DND-41 (cell line): Measurements from ENCODE around the gene CSRNP3.

ENCODE experiments used
- ATAC-seq: fragments of 200-7000 bp; cut with Tn5 transposase; 3 replicates; pipeline ENCODE4 v1.9.1; 2021; ENCODE audit warnings: low read depth; ENCODE audit not compliant: insufficient read depth
- DNase-seq: peaks from one replicate; pipeline ENCODE4 v3.0.0-alpha.2; 2020
- H2AFZ ChIP-seq: 2 replicates; pipeline ENCODE4 v1.6.0; 2012; ENCODE audit warnings: low read depth, low read length
- H3K27ac ChIP-seq: 2 replicates; pipeline ENCODE4 v1.5.1; 2012; ENCODE audit warnings: low read length, inconsistent platforms
- H3K27me3 ChIP-seq: fragments of 200-600 bp; sonication (generic); 2 replicates; pipeline ENCODE4 v1.6.0; 2012; ENCODE audit warnings: low read length, mild to moderate bottlenecking, inconsistent platforms; ENCODE audit not compliant: insufficient read depth, poor library complexity
- H3K36me3 ChIP-seq: 2 replicates; pipeline ENCODE4 v1.5.1; 2012; ENCODE audit warnings: low read length, inconsistent platforms; ENCODE audit not compliant: insufficient read depth
- H3K4me1 ChIP-seq: 2 replicates; pipeline ENCODE4 v1.5.1; 2012; ENCODE audit warnings: mild to moderate bottlenecking, low read length; ENCODE audit not compliant: insufficient read depth
- H3K4me2 ChIP-seq: 2 replicates; pipeline ENCODE4 v1.6.0; 2012; ENCODE audit warnings: mild to moderate bottlenecking, moderate library complexity, low read length, inconsistent platforms; ENCODE audit not compliant: insufficient read depth
- H3K4me3 ChIP-seq, 2 experiments: fragments of 200-600 bp in 1 of 2; shearing (Covaris generic) in 1 of 2; 2 replicates each; pipeline ENCODE4 v1.5.1; 2012 to 2016; ENCODE audit warnings: inconsistent platforms in 2 of 2, low read length in 2 of 2, mild to moderate bottlenecking in 2 of 2, low read depth in 1 of 2, moderate library complexity in 1 of 2
- H3K79me2 ChIP-seq: 2 replicates; pipeline ENCODE4 v1.6.0; 2012; ENCODE audit warnings: low read length, inconsistent platforms; ENCODE audit not compliant: insufficient read depth
- H3K9ac ChIP-seq: 2 replicates; pipeline ENCODE4 v1.6.0; 2012; ENCODE audit warnings: low read depth, mild to moderate bottlenecking, inconsistent platforms, low read length, moderate library complexity
- H3K9me3 ChIP-seq: 2 replicates; pipeline ENCODE4 v1.5.1; 2012; ENCODE audit warnings: low read length, moderate library complexity, mild to moderate bottlenecking, inconsistent platforms; ENCODE audit not compliant: insufficient read depth, severe bottlenecking
- H4K20me1 ChIP-seq: 2 replicates; pipeline ENCODE4 v1.6.0; 2012; ENCODE audit warnings: low read length; ENCODE audit not compliant: insufficient read depth
- EZH2 ChIP-seq: IDR thresholded peaks from 3 replicates; pipeline ENCODE4 v1.6.1; 2012; ENCODE audit warnings: borderline replicate concordance, low read depth, mild to moderate bottlenecking, moderate library complexity, low read length, inconsistent platforms; ENCODE audit not compliant: severe bottlenecking
- TF ChIP-seq, protein P1 (sequence below): IDR thresholded peaks from 2 replicates; pipeline ENCODE4 v1.5.1; 2012; ENCODE audit warnings: borderline replicate concordance, low read length, moderate library complexity, mild to moderate bottlenecking; ENCODE audit not compliant: poor library complexity, severe bottlenecking; ENCODE audit errors: extremely low read depth

The CSRNP3 gene

DNA sequence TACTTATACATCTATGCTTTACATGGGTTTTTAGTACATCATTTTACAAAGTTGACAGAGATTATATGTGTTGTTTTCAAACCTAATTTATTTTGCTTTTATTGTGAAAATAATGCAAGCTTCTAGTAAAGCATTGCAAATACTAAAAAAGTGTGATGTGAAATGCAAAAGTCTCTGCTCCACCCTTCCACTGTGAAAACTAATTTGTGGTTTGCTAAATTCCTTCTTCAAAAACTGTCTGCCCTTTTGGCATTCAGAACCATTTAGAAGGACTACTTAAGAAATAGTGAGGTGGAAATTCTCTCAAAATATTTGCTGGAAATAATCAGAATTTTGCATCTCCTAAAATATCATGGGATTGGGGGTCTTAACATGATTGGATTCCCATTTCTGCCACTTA lies 78.4 kb downstream of the CSRNP3 start:
- Histone ChIP-seq H3K4me2 (no peak overlapping the region), H3K36me3 (no peaks in the 10 kb centered on the region), H3K27ac (no peak overlapping the region), H4K20me1 (no peaks in the 10 kb centered on the region), H3K79me2 (no peaks in the 10 kb centered on the region), H3K4me3 (no peak overlapping the region), H2AFZ (no peak overlapping the region), H3K27me3 (no peaks in the 10 kb centered on the region), H3K4me1 (no peaks in the 10 kb centered on the region), H3K9me3 (no peaks in the 10 kb centered on the region), H3K9ac (no peak overlapping the region)
- no peak for TF ChIP-seq EZH2
- TF ChIP-seq, protein P1, sequence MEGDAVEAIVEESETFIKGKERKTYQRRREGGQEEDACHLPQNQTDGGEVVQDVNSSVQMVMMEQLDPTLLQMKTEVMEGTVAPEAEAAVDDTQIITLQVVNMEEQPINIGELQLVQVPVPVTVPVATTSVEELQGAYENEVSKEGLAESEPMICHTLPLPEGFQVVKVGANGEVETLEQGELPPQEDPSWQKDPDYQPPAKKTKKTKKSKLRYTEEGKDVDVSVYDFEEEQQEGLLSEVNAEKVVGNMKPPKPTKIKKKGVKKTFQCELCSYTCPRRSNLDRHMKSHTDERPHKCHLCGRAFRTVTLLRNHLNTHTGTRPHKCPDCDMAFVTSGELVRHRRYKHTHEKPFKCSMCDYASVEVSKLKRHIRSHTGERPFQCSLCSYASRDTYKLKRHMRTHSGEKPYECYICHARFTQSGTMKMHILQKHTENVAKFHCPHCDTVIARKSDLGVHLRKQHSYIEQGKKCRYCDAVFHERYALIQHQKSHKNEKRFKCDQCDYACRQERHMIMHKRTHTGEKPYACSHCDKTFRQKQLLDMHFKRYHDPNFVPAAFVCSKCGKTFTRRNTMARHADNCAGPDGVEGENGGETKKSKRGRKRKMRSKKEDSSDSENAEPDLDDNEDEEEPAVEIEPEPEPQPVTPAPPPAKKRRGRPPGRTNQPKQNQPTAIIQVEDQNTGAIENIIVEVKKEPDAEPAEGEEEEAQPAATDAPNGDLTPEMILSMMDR = no peak
- DNase-seq = no peak
- ATAC-seq = no peak

DNA sequence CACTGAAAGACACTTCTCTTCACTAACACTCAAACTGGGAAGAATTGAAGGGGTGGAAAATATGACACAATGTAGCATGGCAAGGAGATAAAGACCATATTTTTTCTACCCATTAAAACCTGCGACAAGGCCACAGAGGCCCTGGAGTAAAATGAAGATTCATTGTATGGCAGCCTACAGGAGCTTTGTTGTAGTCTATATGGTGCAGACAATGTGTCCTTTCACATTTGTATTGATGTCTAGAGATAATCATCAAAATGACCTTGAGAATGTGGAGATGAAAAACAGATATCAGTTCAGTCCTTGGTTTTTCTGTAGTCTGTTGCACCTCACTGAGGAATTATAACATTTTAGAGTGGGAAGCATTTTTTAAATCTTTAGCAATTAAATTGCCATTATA lies 80.1 kb downstream of the CSRNP3 start:
- no peak overlapping the region for H2AFZ ChIP-seq
- TF ChIP-seq, protein P1 = no peak
- no peak for TF ChIP-seq EZH2
- H3K4me2 ChIP-seq = no peak overlapping the region
- H3K4me3 ChIP-seq = no peak overlapping the region
- H3K4me1 ChIP-seq = no peaks in the 10 kb centered on the region
- no peaks in the 10 kb centered on the region for H3K27me3 ChIP-seq
- H3K9ac ChIP-seq = no peak overlapping the region
- no peaks in the 10 kb centered on the region for H3K9me3 ChIP-seq
- no peak for DNase-seq
- H3K36me3 ChIP-seq = no peaks in the 10 kb centered on the region
- H4K20me1 ChIP-seq = no peaks in the 10 kb centered on the region
- no peak for ATAC-seq
- H3K79me2 ChIP-seq = no peaks in the 10 kb centered on the region
- no peak overlapping the region for H3K27ac ChIP-seq

DNA sequence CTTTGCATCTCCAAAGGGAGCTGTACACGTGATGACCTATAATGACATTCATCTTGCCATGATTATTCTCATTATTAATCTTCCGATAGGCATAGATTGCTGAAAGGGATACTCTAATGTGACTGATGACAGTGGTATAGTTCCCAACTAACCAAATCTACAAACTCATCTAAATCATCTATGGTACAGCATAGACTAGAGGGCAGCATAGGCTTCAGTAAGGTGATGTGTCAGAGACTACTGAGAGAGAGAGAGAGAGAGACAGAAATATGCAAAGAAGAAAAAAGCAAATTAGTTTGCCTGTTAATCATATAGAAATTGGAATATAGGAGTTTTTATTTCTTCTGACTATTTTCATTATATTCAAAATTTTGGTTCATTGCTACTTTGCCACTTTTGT lies 89.3 kb downstream of the CSRNP3 start:
- H3K4me3 ChIP-seq = no peak overlapping the region
- no peak overlapping the region for H3K9ac ChIP-seq
- DNase-seq (no peak), ATAC-seq (no peak)
- no peaks in the 10 kb centered on the region for H3K4me1 ChIP-seq
- TF ChIP-seq EZH2 = no peak
- TF ChIP-seq, protein P1 = no peak
- no peaks in the 10 kb centered on the region for H3K9me3 ChIP-seq
- H2AFZ ChIP-seq = no peak overlapping the region
- peaks cover 4% of the 10 kb centered on the region for H3K27me3 ChIP-seq
- H3K36me3 ChIP-seq = no peaks in the 10 kb centered on the region
- no peak overlapping the region for H3K4me2 ChIP-seq
- no peak overlapping the region for H3K27ac ChIP-seq
- no peaks in the 10 kb centered on the region for H4K20me1 ChIP-seq
- no peaks in the 10 kb centered on the region for H3K79me2 ChIP-seq
